Measurements from ENCODE around the gene HNF1B.

HNF1B gene

DNA sequence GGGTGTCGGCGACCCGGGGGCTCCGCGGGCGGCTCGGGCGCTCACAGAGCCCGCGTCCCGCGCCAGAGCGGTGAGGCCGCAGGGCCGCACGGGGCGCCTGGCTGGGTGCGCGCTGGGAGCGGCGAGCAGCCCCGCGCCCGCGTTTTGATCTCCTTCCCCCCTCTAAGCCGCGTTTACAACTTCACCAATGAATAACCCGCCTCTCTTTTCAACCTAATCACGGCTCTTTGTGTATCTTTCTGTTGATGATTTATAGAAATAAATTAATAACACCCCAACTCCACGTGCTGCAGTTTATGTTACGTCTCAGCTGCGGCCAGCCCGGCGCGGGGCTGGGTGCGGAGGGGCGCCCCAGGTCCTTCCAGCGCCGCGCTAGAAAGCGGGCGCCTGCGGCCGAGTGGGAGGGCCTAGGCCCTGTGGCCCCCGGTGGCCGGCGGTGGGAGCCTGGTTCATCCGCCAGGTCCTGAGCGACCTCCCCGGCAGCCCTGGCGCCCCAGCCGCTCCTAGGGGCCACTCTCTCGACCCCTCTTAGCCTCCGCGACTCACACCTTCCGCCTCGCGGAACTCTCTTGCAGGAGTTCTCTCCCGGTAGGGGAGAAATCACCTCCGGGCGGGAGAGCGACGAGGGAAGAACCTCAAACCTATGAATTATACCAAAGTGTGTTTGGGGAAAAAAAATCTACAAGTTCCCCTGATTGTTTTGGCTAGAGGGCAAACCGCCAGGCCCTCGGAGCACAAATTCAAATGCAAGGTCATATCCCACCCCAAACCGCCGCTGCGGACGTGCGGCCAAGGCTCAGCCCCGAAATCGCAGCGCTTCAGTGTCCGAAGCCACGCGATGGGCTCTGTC lies 1.9 kb downstream of the HNF1B start:
- peak overlapping the region; percentile 55 for H3K4me3 ChIP-seq (ENCODE audit: low read depth, low read length)
- no peak for DNase-seq (ENCODE audit: low read depth)
- TF ChIP-seq, protein P1, sequence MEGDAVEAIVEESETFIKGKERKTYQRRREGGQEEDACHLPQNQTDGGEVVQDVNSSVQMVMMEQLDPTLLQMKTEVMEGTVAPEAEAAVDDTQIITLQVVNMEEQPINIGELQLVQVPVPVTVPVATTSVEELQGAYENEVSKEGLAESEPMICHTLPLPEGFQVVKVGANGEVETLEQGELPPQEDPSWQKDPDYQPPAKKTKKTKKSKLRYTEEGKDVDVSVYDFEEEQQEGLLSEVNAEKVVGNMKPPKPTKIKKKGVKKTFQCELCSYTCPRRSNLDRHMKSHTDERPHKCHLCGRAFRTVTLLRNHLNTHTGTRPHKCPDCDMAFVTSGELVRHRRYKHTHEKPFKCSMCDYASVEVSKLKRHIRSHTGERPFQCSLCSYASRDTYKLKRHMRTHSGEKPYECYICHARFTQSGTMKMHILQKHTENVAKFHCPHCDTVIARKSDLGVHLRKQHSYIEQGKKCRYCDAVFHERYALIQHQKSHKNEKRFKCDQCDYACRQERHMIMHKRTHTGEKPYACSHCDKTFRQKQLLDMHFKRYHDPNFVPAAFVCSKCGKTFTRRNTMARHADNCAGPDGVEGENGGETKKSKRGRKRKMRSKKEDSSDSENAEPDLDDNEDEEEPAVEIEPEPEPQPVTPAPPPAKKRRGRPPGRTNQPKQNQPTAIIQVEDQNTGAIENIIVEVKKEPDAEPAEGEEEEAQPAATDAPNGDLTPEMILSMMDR (IDR thresholded peaks at IDR 0.05; ENCODE audit: low read depth, low read length, missing control alignments) = no peak

DNA sequence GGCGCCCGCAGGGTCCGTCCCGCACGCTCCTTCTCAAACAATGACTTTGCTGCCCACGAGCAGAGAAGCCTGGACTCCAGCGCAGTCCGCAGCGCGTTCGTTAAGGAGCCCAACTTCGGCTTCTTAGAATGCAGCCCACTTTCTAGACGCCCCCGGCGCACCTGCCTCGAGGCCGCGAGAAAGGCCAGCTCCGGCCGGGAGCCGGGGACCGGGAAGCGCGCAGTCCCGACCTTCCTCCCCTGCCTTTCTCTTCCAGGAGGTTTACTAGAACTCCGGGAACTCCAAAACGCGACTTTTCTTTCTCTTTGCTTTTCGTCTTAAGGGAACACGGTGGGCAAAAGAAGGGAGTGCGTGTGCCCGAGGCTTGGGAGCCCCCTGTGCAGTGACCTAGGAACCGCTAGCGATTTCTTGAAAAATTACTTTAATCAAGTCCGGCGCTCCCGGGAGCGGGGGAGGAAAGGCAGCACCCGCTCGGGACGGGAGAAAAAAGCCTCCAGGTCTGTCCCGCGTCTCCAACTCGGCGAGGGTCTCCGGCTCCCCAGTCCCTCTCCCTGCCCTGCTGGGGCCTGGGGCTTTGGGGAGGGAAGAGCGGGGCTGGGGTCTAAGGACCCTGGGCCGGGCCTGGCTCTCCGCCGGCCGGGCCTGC lies 2.6 kb downstream of the HNF1B start:
- TF ChIP-seq, protein P1 (IDR thresholded peaks at IDR 0.05; ENCODE audit: low read depth, low read length, missing control alignments) = no peak
- DNase-seq (ENCODE audit: low read depth) = no peak
- H3K4me3 ChIP-seq (ENCODE audit: low read depth, low read length) = peak overlapping the region; percentile 55

DNA sequence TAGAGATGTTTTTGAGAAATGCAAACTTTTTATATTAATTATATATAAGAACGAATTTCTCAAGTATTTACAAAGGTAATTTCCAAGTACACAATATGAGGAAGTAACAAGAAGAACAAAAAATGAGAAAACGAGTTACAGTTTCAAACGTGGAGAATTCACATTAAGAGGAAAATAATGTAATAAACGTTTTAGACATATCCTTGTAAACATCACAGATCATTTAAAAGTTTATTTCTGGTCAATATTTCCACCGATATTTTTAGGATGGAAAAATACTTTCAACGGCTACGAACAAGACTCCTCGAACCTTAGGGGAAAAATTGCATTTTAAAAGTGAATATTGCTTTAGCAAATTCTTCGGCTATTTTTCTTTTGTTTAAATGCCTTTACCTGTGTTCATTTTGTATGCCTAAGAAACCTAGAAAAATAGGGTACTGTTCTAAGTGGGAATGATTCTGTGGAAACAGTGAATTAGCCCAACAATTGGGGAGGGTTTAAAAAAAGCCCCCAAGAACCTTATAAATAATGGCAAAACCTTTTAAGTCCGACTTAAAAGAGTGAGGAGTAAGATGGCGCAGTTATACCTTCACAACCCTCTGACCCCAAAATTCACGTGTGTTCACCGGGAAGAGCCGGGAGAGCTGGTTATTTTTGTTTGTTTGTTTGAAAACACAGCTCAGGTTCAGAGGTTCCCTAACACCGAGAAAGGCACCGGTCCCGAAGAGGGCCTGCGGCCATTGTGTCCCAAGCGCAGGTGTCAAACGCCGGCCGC lies 3.3 kb downstream of the HNF1B start:
- TF ChIP-seq, protein P1 (IDR thresholded peaks at IDR 0.05; ENCODE audit: low read depth, low read length, missing control alignments) = no peak
- DNase-seq (ENCODE audit: low read depth) = no peak
- H3K4me3 ChIP-seq (ENCODE audit: low read depth, low read length) = peak overlapping the region; percentile 55

DNA sequence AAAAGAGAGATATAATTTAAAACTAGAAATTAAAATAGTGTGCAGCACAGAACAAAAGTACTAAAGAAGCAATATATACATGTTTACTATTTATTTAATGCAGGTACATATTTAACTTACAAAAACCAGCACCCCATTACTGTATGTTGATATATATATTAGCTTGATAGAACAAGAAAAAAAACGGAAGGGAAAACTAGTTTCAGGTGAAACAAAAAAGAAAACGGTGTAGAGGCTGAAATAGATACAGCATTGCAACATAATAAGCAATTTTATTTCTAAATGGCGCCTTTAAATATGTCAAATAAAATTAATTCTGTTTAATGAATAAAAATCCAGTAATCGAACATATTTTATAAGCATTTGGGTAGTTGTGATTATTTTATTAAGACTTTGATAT lies 3.9 kb downstream of the HNF1B start:
- no peak overlapping the region for H3K4me3 ChIP-seq (ENCODE audit: low read depth, low read length)
- TF ChIP-seq, protein P1 (IDR thresholded peaks at IDR 0.05; ENCODE audit: low read depth, low read length, missing control alignments) = no peak
- no peak for DNase-seq (ENCODE audit: low read depth)

DNA sequence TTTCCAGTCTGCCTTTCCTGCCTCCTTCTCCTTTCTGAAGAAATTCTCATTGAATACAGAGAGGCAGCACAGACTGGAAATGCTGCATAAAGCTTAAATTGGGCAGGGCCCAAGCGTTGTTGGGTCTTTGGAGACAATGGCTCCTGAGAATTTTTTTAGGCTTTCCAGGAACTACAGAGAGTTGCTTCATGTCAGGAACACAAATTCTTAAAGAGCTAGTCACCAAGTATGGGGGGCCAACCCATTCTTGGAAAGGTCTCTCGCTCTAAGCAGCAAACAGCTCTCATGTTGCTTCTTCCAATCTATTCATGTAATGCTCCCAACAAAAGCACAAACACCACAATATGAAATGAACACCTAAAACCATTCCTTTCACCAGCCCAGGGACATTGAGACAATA lies 6.9 kb downstream of the HNF1B start:
- TF ChIP-seq, protein P1 (IDR thresholded peaks at IDR 0.05; ENCODE audit: low read depth, low read length, missing control alignments) = no peak
- DNase-seq (ENCODE audit: low read depth) = no peak
- H3K4me3 ChIP-seq (ENCODE audit: low read depth, low read length) = no peak overlapping the region

DNA sequence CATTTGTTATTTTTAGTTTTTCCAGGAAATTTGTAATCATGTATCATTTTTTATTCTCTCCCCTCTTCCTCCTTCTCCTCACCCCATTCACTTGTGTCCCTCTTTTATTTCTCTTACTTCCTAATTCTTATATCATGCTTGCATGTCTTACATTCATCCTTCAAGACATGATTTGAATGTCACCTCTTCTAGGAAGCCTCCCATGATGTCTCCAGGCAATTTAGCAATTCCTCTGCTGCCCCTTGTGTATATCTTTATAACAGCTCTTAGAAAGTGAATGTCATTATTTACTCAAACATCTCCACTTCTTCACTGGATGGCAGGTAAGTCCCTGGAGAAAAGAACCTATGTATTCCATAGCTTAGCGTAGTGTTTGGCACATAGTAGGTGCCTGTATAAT lies 7.8 kb downstream of the HNF1B start:
- DNase-seq (ENCODE audit: low read depth) = no peak
- TF ChIP-seq, protein P1 (IDR thresholded peaks at IDR 0.05; ENCODE audit: low read depth, low read length, missing control alignments) = peak; percentile 15
- no peak overlapping the region for H3K4me3 ChIP-seq (ENCODE audit: low read depth, low read length)

All from GM12864 (cell line).